HL-60 (cell line): ENCODE data around the gene ATF6.

Experiments
- CTCF ChIP-seq: IDR thresholded peaks from one replicate; pipeline ENCODE4 v1.5.1; 2011; ENCODE audit warnings: low read length, control low read depth, inconsistent platforms; ENCODE audit not compliant: insufficient read depth
- POLR2AphosphoS5 ChIP-seq: IDR thresholded peaks from 2 replicates; pipeline ENCODE4 v1.6.1; 2012; ENCODE audit warnings: low read depth

DNA sequence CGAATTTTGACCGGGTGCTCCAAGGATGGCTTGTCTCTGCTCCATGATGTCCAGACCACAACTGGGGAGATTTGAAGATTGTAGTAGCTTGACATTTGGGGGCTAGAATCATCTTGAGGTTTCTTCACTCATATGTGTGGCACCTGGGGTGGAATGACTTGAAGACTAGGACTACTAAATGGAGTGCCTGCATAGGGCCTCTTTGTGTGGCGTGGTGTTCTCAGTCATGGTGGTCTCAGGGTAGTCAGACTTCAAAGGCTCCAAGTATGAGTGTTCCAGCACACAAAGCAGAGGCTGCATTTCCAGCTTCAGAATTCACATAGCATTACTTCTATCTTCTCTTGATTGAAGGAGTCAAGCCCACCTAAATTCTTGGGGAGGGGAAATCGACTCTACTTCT lies 16.8 kb downstream of the ATF6 start:
- TF ChIP-seq POLR2AphosphoS5 (no peak), CTCF (no peak)
